NCI-H1048 (cell line): ENCODE measurements around the gene SPTBN2.
"Not testable (repeated sequence)": the region's sequence is repeated elsewhere in the genome, so short reads cannot be mapped to it uniquely, and the experiment has no call there.

ENCODE experiments used
- DNase-seq: peaks from one replicate; lab custom pipeline; 2025; lab: John Stamatoyannopoulos, UW

SPTBN2 gene

GRCh38 chr11:66684635-66685034 lies 44.4 kb downstream of the SPTBN2 start:
- no peak for DNase-seq

- no peak for DNase-seq
Measured at GRCh38 chr11:66683877-66684276, 45.1 kb downstream of the SPTBN2 start.

DNA sequence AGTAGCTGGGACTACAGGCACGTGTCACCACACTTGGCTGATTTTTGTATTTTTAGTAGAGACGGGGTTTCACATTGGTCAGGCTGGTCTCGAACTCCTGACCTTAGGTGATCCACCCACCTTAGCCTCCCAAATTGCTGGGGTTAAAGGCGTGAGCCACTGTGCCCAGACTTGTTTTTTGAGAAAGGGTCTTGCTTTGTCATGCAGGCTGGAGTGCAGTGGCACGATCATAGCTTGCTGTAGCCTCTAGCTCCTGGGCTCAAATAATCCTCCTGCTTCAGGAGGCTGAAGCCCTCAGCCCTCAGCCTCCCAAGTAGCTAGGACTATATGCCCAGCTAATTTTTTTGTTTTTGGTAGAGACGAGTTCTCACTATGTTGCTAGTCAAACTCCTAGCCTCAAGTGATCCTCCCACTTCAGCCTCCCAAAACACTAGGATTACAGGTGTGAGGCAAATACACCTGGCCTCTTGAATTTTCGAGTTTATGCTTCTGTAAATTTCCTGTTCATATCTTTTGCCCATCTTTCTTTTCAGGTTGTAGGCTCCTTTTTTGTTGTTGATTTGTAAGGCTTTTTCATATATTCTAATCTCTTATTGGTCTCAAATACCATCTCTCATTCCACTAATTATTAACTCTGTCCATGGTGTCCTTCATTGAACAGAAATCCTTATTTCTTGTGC lies 47.9 kb downstream of the SPTBN2 start:
- no peak for DNase-seq

DNA sequence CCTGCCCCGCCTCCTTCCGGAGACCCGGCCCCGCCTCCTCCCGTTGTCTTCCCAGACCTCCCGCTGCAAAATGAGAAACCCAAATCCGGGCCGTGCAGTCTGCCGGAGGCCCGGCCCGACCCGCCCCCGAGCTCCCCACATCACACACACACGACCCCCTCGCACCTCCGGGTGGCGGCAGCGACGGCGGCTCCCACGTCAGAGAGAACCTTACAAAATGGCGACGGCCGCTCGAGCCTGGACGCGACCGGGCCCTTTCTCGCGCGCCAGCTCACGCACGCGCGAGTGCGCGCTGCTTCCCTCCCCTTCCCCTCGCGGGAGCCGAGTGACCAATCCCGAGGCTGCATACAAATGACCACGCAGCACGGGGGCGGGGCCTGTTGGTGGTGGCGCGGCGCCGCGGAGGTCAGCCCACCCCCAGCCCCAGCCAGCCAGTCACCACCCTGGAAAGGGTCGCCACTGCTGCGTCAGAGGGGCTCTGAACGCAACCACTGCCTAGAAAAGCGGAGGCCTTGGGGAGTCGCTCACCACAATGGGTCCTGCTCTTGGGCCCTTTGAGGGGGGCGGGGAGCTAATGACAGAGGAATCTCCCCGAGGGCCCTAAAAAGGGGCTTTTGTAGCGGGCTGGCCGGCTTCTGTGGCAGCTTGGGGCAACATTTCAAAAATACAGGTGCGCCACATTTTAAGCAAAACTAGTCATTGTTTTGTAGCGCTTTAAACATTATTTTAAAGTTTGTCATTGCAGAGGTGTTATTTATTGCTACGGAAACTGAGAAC lies 51.2 kb downstream of the SPTBN2 start, which contains the start of gene RBM4B:
RBM4B (minus strand) TSS at position 289 of the 777 bp plus-strand sequence. CDS start 808 bp downstream, outside the sequence.
- peak; percentile 93 for DNase-seq

GRCh38 chr11:66676931-66677598 lies 52.0 kb downstream of the SPTBN2 start:
- no peak for DNase-seq

- no peak for DNase-seq
Measured at GRCh38 chr11:66676282-66676919, 52.6 kb downstream of the SPTBN2 start.

GRCh38 chr11:66674964-66675602 lies 53.9 kb downstream of the SPTBN2 start:
- DNase-seq: no peak

DNA sequence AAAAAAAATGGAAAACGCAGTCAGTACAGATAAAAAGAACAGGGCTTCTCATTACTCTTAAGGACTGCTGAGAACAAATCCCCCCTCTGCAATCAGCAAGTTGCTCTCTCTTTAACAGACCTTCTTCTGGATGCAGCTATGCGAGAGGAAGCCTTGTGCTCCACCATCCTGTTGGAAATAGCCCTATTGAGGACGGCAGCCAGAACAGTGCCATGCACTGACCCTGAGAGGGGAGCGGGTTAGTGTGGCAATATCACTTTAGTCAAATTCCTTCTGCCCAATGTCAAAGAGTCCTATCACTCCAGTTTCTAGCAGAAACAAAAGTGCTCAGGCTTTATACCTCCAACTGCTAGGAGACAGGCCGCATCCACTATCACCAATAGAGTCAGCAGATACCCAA lies 58.2 kb downstream of the SPTBN2 start:
- no peak for DNase-seq

- no peak for DNase-seq
Measured at GRCh38 chr11:66665369-66665768, 63.6 kb downstream of the SPTBN2 start.

DNA sequence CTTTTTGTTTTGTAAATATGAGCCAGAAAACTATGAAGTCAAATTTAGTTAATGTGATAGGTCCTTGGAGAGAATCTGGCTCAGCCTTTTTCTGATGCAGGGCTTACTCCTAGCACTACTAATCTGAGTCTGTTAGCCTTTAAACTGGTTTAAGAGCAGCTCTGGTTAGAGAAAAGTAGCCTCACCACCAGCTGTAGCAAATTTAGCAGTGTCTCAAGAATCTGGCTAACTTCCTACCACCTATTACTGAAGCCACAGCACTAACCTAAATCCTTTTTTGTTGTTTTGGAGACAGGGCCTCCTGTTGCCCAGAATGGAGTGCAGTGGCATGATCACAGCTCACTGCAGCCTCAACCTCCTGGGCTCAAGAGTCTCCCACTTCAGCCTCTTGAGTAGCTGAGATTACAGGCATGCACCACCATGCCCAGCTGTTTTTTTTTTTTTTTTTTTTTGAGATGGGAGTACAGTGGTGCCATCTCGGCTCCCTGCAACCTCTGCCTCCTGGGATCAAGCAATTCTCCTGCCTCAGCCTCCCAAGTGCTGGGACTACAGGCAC lies 65.2 kb downstream of the SPTBN2 start:
- DNase-seq: no peak

DNA sequence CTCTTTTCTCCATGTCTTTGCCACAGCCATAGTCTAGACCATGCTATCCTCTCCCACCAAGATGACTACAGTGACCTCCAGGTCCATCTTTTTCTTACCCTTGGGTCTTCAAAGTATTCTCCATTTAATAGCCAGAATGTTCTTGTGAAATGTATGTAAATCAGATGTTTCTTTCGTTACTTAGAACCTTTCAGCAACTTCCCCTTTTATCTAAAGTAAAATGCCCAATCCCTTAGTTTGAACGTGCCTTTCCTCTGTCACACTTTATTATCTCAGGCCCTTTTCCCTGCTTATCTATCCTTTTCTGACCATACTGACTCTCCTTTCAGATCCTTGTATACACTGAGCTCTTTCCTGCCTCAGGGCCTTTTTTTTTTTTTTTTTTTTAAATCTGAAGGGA lies 69.3 kb downstream of the SPTBN2 start:
- DNase-seq: no peak

DNA sequence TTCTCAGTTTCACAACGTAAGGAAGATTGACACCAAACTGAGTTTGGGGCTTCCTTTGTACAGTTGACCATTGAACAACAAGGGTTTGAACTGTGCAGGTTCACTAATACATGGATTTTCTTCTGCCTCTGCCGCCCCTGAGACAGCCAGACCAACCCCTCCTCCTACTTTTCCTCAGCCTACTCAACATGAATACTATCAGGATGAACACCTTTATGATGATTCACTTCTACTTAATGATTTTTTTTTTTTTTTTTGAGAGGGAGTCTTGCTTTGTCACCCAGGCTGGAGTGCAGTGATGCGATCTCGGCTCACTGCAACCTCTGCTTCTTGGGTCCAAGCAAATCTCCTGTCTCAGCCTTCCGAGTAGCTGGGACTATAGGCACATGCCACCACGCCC lies 75.9 kb downstream of the SPTBN2 start:
- no peak for DNase-seq

DNA sequence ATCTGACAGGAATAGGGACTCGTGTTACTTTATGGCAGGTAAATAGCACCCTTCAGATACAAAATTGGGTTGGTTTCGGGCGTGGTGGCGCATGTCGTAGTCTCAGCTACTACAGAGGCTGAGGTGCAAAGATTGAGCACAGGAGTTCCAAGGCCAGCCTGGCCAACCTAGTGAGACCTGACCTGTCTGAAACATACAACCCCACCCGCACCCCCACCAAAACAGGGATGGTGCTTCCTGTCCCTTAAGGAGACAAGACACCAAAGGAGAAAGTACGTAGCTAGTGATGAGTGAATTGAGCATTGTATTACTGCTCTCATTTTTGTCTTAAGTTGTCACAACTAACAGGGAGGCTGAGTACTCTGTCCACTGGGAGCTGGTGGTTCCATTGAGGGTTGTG lies 76.4 kb downstream of the SPTBN2 start:
- no peak for DNase-seq

GRCh38 chr11:66651016-66651415 lies 78.0 kb downstream of the SPTBN2 start:
- no peak for DNase-seq

GRCh38 chr11:66649903-66650302 lies 79.1 kb downstream of the SPTBN2 start:
- DNase-seq: no peak

DNA sequence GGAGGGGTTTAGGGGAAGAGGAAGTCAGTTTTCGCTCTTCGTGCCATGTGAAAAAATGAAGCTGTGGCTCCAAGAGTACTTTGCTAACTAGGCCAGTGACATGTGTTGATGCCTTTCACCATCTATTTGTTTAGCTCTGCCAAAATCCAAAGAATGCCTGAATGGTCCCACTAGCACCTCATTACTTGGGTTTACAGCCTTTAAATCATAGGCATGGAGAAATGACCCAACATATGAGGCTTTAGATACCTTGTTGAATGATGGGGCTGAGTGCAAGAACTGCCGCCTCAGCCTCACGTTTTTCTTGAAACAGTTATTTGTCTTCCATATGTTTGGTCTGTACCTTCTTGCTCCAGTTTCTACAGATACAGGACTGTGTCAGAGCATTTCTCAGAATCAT lies 82.2 kb downstream of the SPTBN2 start:
- no peak for DNase-seq

DNA sequence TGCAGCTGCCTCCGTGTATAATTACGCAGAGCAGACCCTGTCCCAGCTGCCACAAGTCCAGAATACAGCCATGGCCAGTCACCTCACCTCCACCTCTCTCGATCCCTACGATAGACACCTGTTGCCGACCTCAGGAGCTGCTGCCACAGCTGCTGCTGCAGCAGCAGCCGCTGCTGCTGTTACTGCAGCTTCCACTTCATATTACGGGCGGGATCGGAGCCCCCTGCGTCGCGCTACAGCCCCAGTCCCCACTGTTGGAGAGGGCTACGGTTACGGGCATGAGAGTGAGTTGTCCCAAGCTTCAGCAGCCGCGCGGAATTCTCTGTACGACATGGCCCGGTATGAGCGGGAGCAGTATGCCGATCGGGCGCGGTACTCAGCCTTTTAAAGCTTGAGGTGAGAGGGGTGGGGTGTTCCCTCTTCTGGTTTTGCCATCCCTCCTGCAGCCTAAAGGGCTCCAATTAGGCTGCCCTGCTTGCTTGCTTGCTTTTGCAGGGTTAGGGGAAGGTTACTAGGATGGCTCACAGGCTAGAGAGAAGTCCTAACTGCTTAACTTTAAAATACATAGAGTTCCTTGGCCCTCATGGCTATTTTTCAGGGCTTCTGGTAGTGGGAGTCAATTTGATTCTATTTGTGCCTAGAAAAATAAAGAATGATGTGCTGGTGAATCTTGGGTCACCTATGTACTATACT lies 85.1 kb downstream of the SPTBN2 start:
- no peak for DNase-seq

DNA sequence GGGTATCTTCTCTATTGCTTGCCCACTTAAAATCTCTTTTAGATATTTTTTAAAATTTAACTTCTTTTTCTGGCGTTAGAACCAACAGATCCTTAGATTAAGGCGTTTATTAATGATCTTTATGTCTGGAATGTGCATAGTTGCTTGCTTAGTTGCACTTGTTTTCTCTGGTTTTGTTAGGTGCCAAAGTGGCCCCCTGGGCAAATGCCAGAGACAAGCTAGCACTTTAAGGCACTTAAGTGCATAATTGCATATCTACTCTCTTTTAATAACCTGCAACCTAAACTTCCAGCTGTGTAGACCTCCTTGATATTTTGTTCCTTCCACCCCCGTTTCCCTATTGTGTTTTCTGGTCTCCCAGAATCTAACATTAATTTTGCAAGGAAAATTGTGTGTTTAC lies 87.2 kb downstream of the SPTBN2 start:
- DNase-seq: no peak

- not testable (repeated sequence) for DNase-seq
Measured at GRCh38 chr11:66639814-66640340, 89.1 kb downstream of the SPTBN2 start.

DNA sequence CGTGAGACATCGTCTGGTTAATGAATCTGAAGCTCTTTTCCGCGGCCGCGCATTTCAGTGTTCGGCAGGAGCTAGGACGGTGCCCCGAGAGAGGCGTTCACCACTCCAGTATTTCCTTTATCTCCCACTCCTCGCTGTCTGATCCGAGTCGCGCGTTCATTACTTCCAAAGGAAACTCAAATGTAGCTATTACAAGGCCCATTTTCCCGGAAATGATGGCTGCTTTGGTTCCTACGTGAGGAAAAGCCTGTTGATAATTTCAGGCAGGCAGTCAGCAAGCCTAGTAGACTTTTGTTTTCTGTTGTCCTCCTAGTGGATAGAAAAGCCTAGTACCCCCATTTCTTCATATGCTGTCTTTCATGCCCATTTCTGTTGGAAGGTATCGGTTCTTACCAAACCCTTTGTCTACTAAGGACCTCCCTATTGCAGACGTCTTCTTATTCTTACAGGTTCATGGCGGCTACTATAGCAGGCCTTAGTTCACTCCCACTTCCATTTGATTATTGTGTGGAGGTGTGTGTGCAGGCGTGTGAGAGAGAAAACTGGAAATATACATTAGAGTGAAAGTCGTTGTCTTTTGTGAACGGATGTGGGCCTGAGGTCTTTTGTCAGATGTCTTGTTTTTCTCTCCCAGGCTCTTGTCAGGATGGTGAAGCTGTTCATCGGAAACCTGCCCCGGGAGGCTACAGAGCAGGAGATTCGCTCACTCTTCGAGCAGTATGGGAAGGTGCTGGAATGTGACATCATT lies 89.8 kb downstream of the SPTBN2 start:
- DNase-seq: no peak
